A549 (cell line): ENCODE data around the gene GUK1. TPM values are rescaled to one million over a fixed set of nuclear protein-coding genes. Genes with fewer than 3 reads are reported as not detected.

Experiments
- ATAC-seq, 2 experiments: fragments of 200-7000 bp in 1 of 2; fragments of >200 bp in 1 of 2; cut with Nextera tagmentation in 1 of 2; cut with Tn5 transposase in 1 of 2; 3 replicates each; pipeline versions ENCODE4 v1.8.0 to v1.9.1; 2018 to 2020; ENCODE audit warnings: mild to moderate bottlenecking in 1 of 2, moderate library complexity in 1 of 2
- CTCF ChIA-PET: fragments of 300-600 bp; sonication (Branson Sonifier 250); formaldehyde crosslinking; extraction: SDS; loops from one replicate; lab custom pipeline; 2021; ENCODE audit warnings: antibody characterized with exemption, inconsistent platforms; lab: Yijun Ruan, JAX
- POLR2A ChIA-PET: fragments of 350-600 bp; formaldehyde crosslinking; extraction: SDS; loops from one replicate; lab custom pipeline; 2021; ENCODE audit warnings: antibody characterized with exemption, inconsistent platforms; lab: Yijun Ruan, JAX
- DNase-seq, 2 experiments: peaks; one replicate each; pipeline versions ENCODE4 v3.0.0 to v3.0.0-alpha.2; 2011 to 2016; ENCODE audit warnings: low read depth in 1 of 2, low spot score in 1 of 2
- FAIRE-seq: peaks from 2 replicates; lab custom pipeline; 2011; peaks lifted over from hg19 to GRCh38; lab: Jason Lieb, UNC
- H3K27ac ChIP-seq, 2 experiments: fragments of >200 bp; sonication (Bioruptor Twin); formaldehyde crosslinking; 3 replicates each; pipeline ENCODE4 v1.5.1; 2016 to 2017
- H3K4me1 ChIP-seq: fragments of >200 bp; sonication (Bioruptor Twin); formaldehyde crosslinking; 3 replicates; pipeline ENCODE4 v1.6.1; 2016
- H3K4me2 ChIP-seq: fragments of >200 bp; sonication (Bioruptor Twin); formaldehyde crosslinking; 3 replicates; pipeline ENCODE4 v1.6.1; 2016
- H3K4me3 ChIP-seq: fragments of >200 bp; sonication (Bioruptor Twin); formaldehyde crosslinking; 3 replicates; pipeline ENCODE4 v1.5.1; 2016
- H3K9me3 ChIP-seq: fragments of >200 bp; sonication (Bioruptor Twin); formaldehyde crosslinking; 3 replicates; pipeline ENCODE4 v1.6.1; 2016
- BCL3 ChIP-seq: fragments of >200 bp; sonication (Bioruptor Twin); formaldehyde crosslinking; IDR thresholded peaks from 3 replicates; pipeline ENCODE4 v1.6.1; 2016
- CEBPB ChIP-seq, 2 experiments: fragments of >200 bp in 1 of 2; sonication (Bioruptor Twin) in 1 of 2; formaldehyde crosslinking in 1 of 2; IDR thresholded peaks; 2 replicates each; pipeline ENCODE4 v1.6.1; 2012 to 2016
- EHMT2 ChIP-seq: fragments of 200-600 bp; sonication (generic); IDR thresholded peaks from 2 replicates; pipeline ENCODE4 v1.6.1; 2016; ENCODE audit warnings: antibody characterized with exemption, low read depth, mild to moderate bottlenecking, moderate library complexity
- EP300 ChIP-seq, 2 experiments: fragments of >200 bp; sonication (Bioruptor Twin); formaldehyde crosslinking; IDR thresholded peaks; 2 replicates in 1 of 2; 3 replicates in 1 of 2; pipeline ENCODE4 v1.6.1; 2016 to 2017
- ESRRA ChIP-seq: fragments of 150-350 bp; IDR thresholded peaks from 2 replicates; pipeline ENCODE4 v1.6.1; 2014; ENCODE audit warnings: mild to moderate bottlenecking, low read length, borderline replicate concordance
- FOSL2 ChIP-seq, 2 experiments: fragments of 450-650 bp in 1 of 2; fragments of >200 bp in 1 of 2; sonication (Bioruptor Twin) in 1 of 2; formaldehyde crosslinking; IDR thresholded peaks; 2 replicates each; pipeline versions ENCODE4 v1.5.0 to v1.6.1; 2016 to 2020; ENCODE audit warnings: mild to moderate bottlenecking in 1 of 2, moderate library complexity in 1 of 2
- FOXS1 ChIP-seq: fragments of 250-450 bp; sonication (Bioruptor Pico); IDR thresholded peaks from 2 replicates; pipeline ENCODE4 v1.5.0; 2020; ENCODE audit warnings: mild to moderate bottlenecking, moderate library complexity
- HES2 ChIP-seq: fragments of >200 bp; sonication (Bioruptor Twin); formaldehyde crosslinking; IDR thresholded peaks from 2 replicates; pipeline ENCODE4 v1.6.1; 2016
- HEYL ChIP-seq: fragments of 250-450 bp; sonication (Bioruptor Pico); IDR thresholded peaks from 2 replicates; pipeline ENCODE4 v1.8.0; 2021; ENCODE audit warnings: mild to moderate bottlenecking, moderate library complexity
- HOXA7 ChIP-seq: fragments of 250-450 bp; sonication (Bioruptor Pico); IDR thresholded peaks from 2 replicates; pipeline ENCODE4 v1.5.0; 2020; ENCODE audit warnings: mild to moderate bottlenecking, moderate library complexity
- HOXB13 ChIP-seq: fragments of 250-450 bp; sonication (Bioruptor Pico); IDR thresholded peaks from 2 replicates; pipeline ENCODE4 v1.5.0; 2020; ENCODE audit warnings: low read depth, mild to moderate bottlenecking, moderate library complexity
- HOXB5 ChIP-seq: fragments of 250-450 bp; sonication (Bioruptor Pico); IDR thresholded peaks from 2 replicates; pipeline ENCODE4 v1.5.0; 2020; ENCODE audit warnings: mild to moderate bottlenecking, moderate library complexity
- JUN ChIP-seq, 2 experiments: fragments of >200 bp; sonication (Bioruptor Twin); formaldehyde crosslinking; IDR thresholded peaks; 2 replicates in 1 of 2; 3 replicates in 1 of 2; pipeline ENCODE4 v1.6.1; 2016 to 2017
- KDM5A ChIP-seq: fragments of 200-600 bp; sonication (generic); IDR thresholded peaks from 2 replicates; pipeline ENCODE4 v1.6.1; 2016; ENCODE audit warnings: antibody characterized with exemption, mild to moderate bottlenecking
- MAZ ChIP-seq: fragments of 150-350 bp; IDR thresholded peaks from 2 replicates; pipeline ENCODE4 v1.6.1; 2014; ENCODE audit warnings: antibody characterized with exemption, low read depth, low read length, borderline replicate concordance
- NPAS2 ChIP-seq: fragments of 250-450 bp; sonication (Bioruptor Pico); IDR thresholded peaks from 2 replicates; pipeline ENCODE4 v1.8.0; 2022; ENCODE audit warnings: mild to moderate bottlenecking, moderate library complexity, borderline replicate concordance
- NR3C1 ChIP-seq: fragments of >200 bp; sonication (Bioruptor Twin); formaldehyde crosslinking; IDR thresholded peaks from 3 replicates; pipeline ENCODE4 v1.6.1; 2017
- PBX3 ChIP-seq: IDR thresholded peaks from 2 replicates; pipeline ENCODE4 v1.6.1; 2012
- RFX5 ChIP-seq: fragments of 450-650 bp; IDR thresholded peaks from 2 replicates; pipeline ENCODE4 v1.7.1; 2014; ENCODE audit warnings: antibody characterized with exemption, mild to moderate bottlenecking, moderate library complexity
- RNF2 ChIP-seq: fragments of 200-600 bp; sonication (generic); IDR thresholded peaks from 2 replicates; pipeline ENCODE4 v1.6.1; 2016; ENCODE audit warnings: low read depth, mild to moderate bottlenecking, antibody characterized with exemption, moderate library complexity, borderline replicate concordance
- TP53 ChIP-seq: fragments of 250-450 bp; sonication (Bioruptor Pico); IDR thresholded peaks from 2 replicates; pipeline ENCODE4 v1.5.0; 2021; ENCODE audit warnings: mild to moderate bottlenecking, moderate library complexity
- ZC3H11A ChIP-seq: fragments of 450-650 bp; IDR thresholded peaks from 2 replicates; pipeline ENCODE4 v1.6.1; 2014; ENCODE audit warnings: antibody characterized with exemption, mild to moderate bottlenecking
- ZSCAN20 ChIP-seq: fragments of 250-450 bp; sonication (Bioruptor Pico); IDR thresholded peaks from 2 replicates; pipeline ENCODE4 v1.8.0; 2022; ENCODE audit warnings: mild to moderate bottlenecking, moderate library complexity
- WGBS: methylation state at CpG from one replicate; pipeline ENCODE4 v1.1.6; 2017; ENCODE audit errors: missing lambda C conversion rate; 5-methylcytosine and 5-hydroxymethylcytosine counted together
- polyA plus RNA-seq, 4 experiments: library from polyadenylated mRNA; depleted of rRNA in 3 of 4; stranded (reverse); fragments of >200 nt; fragmentation: RNase III in 1 of 4; extraction: RNeasy Plus Mini Kit Qiagen cat#74134 plus additional on column Dnase treatment in 1 of 4; gene quantifications; 2 replicates in 3 of 4; 3 replicates in 1 of 4; pipeline ENCODE4 v1.2.3, GENCODE V29; 2011 to 2017
- TF ChIP-seq, protein P1 (sequence below): fragments of >200 bp; sonication (Bioruptor Twin); formaldehyde crosslinking; IDR thresholded peaks from 3 replicates; pipeline ENCODE4 v1.5.1; 2016
- TF ChIP-seq, protein P2 (sequence below): fragments of 450-650 bp; IDR thresholded peaks from 2 replicates; pipeline ENCODE4 v1.6.1; 2014; ENCODE audit warnings: antibody characterized with exemption
- TF ChIP-seq, protein P3 (sequence below): IDR thresholded peaks from 2 replicates; pipeline ENCODE4 v1.6.1; 2012; ENCODE audit warnings: low read depth, borderline replicate concordance

GUK1 gene
- polyA plus RNA-seq, 2 of the 4 experiments (the other 2 are of a cell fraction): 88.9 to 106 TPM

DNA sequence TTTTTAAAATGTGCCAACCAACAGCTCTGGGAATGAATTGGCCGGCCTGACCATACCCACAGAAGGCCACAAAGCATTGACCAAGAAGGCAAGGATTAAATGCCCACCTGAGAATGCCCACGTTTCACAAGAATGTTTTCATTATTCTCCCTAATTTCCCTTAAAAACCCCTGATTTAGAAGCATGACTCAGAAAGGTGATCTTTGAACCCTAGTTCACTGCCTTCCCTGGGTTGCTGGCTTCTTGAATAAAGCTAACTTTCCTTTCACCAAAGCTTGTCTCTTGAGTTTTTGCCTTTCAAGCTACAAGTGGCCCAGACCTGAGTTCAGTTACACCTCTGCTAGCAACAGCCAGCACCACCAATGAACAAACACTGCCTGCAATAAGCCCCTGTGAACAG lies 16.6 kb upstream of the GUK1 start:
- Histone ChIP-seq H3K9me3 (peaks cover 8% of the 10 kb centered on the region; the same call in 2 of the 3 replicates), H3K4me3 (no peak overlapping the region), H3K4me2 (no peak overlapping the region), H3K27ac (no peak overlapping the region), H3K4me1 (no peaks in the 10 kb centered on the region)
- DNase-seq: no peak
- TF ChIP-seq HEYL (CRISPR knock-in tag): no peak
- TF ChIP-seq NPAS2 (CRISPR knock-in tag): no peak
- FAIRE-seq: no peak
- CTCF ChIA-PET: interaction anchor here (0.5 to 3.2 kb wide), 6 partner anchors 8 to 65 kb away, joined by 3 to 27 read pairs (median 4); partner anchors contain the start of gene IBA57
- WGBS: 12% methylated on average over 2 of the region's 2 CpGs
- no peak for ATAC-seq
- POLR2A ChIA-PET: interaction anchor here (0.6 kb wide), 1 partner anchor 41 kb away, joined by 3 read pairs; no protein-coding TSS in a partner anchor

DNA sequence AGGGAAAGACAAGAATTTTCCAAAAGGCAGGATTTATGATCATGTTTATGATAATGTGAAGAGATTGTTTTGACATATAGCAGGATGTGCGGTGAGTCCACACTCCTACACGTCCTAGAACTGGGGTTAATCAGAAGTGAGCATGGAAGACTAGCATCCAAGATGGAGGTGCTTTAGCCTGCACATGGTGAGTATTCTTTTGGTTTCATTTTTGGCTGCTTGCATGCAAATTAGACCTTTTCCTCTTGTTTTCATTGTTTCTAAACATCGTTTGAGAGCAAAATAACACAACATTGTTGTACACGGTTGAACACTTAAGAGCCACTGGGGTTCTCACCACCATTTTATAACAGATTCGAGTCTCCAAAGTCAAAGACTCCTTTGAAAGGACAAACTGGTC lies 14.9 kb upstream of the GUK1 start:
- TF ChIP-seq MAZ (no peak), HOXA7 (CRISPR knock-in tag) (no peak), BCL3 (no peak), ZC3H11A (no peak), HES2 (no peak), PBX3 (no peak), RFX5 (no peak), EHMT2 (no peak), FOSL2 (IDR thresholded peaks at IDR 0.05) (no peak), FOSL2 (CRISPR knock-in tag; IDR thresholded peaks at IDR 0.05) (no peak), CEBPB (IDR thresholded peaks at IDR 0.05) (no peak), ESRRA (no peak)
- TF ChIP-seq, protein P1, sequence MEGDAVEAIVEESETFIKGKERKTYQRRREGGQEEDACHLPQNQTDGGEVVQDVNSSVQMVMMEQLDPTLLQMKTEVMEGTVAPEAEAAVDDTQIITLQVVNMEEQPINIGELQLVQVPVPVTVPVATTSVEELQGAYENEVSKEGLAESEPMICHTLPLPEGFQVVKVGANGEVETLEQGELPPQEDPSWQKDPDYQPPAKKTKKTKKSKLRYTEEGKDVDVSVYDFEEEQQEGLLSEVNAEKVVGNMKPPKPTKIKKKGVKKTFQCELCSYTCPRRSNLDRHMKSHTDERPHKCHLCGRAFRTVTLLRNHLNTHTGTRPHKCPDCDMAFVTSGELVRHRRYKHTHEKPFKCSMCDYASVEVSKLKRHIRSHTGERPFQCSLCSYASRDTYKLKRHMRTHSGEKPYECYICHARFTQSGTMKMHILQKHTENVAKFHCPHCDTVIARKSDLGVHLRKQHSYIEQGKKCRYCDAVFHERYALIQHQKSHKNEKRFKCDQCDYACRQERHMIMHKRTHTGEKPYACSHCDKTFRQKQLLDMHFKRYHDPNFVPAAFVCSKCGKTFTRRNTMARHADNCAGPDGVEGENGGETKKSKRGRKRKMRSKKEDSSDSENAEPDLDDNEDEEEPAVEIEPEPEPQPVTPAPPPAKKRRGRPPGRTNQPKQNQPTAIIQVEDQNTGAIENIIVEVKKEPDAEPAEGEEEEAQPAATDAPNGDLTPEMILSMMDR: no peak
- TF ChIP-seq, protein P2, sequence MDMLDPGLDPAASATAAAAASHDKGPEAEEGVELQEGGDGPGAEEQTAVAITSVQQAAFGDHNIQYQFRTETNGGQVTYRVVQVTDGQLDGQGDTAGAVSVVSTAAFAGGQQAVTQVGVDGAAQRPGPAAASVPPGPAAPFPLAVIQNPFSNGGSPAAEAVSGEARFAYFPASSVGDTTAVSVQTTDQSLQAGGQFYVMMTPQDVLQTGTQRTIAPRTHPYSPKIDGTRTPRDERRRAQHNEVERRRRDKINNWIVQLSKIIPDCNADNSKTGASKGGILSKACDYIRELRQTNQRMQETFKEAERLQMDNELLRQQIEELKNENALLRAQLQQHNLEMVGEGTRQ: no peak
- TF ChIP-seq, protein P3, sequence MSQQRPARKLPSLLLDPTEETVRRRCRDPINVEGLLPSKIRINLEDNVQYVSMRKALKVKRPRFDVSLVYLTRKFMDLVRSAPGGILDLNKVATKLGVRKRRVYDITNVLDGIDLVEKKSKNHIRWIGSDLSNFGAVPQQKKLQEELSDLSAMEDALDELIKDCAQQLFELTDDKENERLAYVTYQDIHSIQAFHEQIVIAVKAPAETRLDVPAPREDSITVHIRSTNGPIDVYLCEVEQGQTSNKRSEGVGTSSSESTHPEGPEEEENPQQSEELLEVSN: no peak
- no peak for ATAC-seq
- H3K27ac ChIP-seq: no peak overlapping the region
- H3K4me3 ChIP-seq: no peak overlapping the region
- H3K4me1 ChIP-seq: no peaks in the 10 kb centered on the region
- no peak overlapping the region for H3K4me2 ChIP-seq
- FAIRE-seq: no peak
- ChIA-PET POLR2A (no interaction called here), CTCF (interaction anchor here (0.9 to 1.5 kb wide), 2 partner anchors 9 to 11 kb away, joined by 3 read pairs; no protein-coding TSS in a partner anchor)
- DNase-seq: no peak
- WGBS: 44% methylated on average over 5 of the region's 5 CpGs
- no peaks in the 10 kb centered on the region for H3K9me3 ChIP-seq

DNA sequence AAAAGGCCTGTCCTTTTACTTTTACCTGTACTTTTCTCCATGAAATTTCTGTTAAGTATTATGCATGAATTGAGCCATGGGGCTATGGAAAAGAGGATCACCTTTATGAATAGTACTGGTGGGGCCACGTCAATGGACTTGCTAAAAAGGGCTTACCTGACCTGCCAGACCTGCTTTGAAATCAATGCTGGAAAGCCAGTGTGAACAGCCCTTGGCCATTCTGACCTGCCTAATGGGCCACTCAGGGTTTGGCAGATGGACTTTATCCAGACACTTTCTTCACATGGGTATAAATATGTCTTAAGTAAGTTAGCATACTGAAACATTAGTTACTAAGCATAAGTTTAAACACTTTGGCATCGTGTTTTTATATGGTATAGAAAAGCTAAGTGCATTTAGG lies 8.3 kb upstream of the GUK1 start:
- no peak overlapping the region for H3K4me2 ChIP-seq
- no peaks in the 10 kb centered on the region for H3K4me1 ChIP-seq
- ATAC-seq (no peak), DNase-seq (no peak), FAIRE-seq (no peak)
- no peaks in the 10 kb centered on the region for H3K9me3 ChIP-seq
- TF ChIP-seq NR3C1 (no peak), RNF2 (no peak), NPAS2 (CRISPR knock-in tag) (no peak), JUN (IDR thresholded peaks at IDR 0.05) (no peak), EP300 (IDR thresholded peaks at IDR 0.05) (no peak), TP53 (CRISPR knock-in tag) (no peak), FOXS1 (no peak), HEYL (CRISPR knock-in tag) (no peak), HOXB5 (CRISPR knock-in tag) (no peak), ZSCAN20 (CRISPR knock-in tag) (no peak), HOXB13 (CRISPR knock-in tag) (no peak), KDM5A (no peak)
- TF ChIP-seq, protein P1: no peak
- H3K4me3 ChIP-seq: no peak overlapping the region
- WGBS: 48% methylated on average over 2 of the region's 2 CpGs
- POLR2A ChIA-PET: no interaction called here
- CTCF ChIA-PET: interaction anchor here (1.4 to 5.2 kb wide), 9 partner anchors 9 to 384 kb away, joined by 3 to 48 read pairs (median 22); partner anchors contain the start of genes IBA57 and MRPL55
- no peak overlapping the region for H3K27ac ChIP-seq
